ENCODE data around the gene PPM1H.

GRCh38 chr12:62737615-62738014 lies 197.3 kb downstream of the PPM1H start:
- TF ChIP-seq POLR2A (IDR thresholded peaks at IDR 0.05; ENCODE audit: low read length) (no peak), GATA1 (IDR thresholded peaks at IDR 0.05; ENCODE audit: low read depth, low read length) (no peak)
